CD4-positive, alpha-beta T cell treated with Interleukin-17A for 4 hours (primary cell): Measurements from ENCODE around the gene C10orf95.

Source experiments
- DNase-seq: peaks from one replicate; pipeline ENCODE4 v3.0.0-alpha.2; 2020; ENCODE audit warnings: mixed read lengths

Gene C10orf95

GRCh38 chr10:102433619-102434046 lies 17.7 kb downstream of the C10orf95 start:
- no peak for DNase-seq

DNA sequence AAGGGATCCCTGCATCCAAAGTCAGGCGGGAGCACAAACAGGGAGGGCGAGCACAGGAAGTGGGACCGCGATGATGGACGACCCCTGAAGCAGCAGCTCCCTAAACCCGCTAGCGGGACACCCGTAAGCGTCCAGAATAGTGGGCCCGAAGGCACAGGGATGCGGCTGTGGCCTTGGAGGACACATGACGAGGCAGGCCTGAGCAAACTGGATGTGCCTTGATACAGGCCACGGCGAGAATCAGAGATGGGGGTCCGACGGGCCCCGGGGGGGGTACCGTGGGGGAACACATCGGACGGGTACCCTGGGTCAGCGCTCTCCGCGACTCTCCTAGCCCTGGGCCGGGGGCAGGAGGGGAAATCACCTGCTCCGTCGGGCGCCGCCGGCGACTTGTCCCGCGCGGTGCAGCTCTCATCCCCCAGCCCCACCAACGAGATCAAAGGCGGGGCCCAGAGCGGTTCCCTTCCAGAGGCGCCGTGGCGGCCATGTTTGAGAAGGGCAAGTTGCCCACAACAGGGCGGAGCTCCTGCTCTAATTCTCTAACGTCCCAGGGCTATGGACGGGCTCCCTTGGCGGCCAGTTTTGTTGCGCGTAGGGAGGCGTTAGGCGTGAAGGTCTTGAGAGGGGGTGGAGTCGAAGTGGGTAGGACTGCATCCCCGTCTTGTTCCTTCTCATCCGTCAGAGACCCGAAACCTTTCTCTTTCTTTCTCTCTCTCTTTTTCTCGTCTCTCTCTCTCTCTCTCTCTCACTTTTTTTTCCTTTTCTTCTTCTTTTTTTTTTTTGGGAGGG lies 19.0 kb downstream of the C10orf95 start, which contains the start of gene CUEDC2:
Gene CUEDC2, minus strand, starts transcription at position 413 of the 789 bp plus-strand sequence. CDS start 7,386 bp downstream, outside the sequence.
- DNase-seq, result peak; percentile 96

DNA sequence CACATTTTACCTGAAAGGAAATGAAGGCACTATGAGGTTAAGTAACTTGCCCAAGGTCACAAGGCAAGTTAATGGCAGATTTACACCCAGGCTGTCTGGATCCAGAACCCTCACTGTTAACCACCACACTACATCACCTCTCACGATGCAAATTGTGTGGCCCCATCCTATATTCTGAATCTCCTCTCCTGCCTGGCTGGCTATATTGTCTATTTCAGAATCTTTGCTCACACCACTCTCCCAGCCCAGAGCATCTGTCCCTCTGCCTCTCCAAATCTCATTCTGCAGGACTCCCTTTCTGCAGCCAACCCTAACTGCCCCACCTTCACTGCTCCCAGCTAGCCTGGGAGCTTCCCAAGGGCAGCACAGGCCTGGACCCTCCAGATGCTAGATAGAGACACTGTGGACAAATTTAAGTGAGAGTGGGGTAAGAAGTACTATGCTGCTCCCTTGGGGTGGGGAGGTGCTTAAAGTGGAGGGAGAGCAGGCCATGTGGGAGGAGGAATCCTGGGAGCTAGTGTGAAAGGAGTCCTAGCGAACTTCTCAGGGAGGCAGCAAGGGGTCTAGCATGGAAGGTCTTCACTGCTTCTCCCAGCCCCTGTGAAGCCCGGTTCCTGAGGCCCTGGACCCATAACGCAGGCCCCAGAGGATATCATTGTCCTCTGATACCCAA lies 19.8 kb downstream of the C10orf95 start:
- DNase-seq, result no peak

GRCh38 chr10:102429468-102429867 lies 21.9 kb downstream of the C10orf95 start:
- DNase-seq, result no peak

DNA sequence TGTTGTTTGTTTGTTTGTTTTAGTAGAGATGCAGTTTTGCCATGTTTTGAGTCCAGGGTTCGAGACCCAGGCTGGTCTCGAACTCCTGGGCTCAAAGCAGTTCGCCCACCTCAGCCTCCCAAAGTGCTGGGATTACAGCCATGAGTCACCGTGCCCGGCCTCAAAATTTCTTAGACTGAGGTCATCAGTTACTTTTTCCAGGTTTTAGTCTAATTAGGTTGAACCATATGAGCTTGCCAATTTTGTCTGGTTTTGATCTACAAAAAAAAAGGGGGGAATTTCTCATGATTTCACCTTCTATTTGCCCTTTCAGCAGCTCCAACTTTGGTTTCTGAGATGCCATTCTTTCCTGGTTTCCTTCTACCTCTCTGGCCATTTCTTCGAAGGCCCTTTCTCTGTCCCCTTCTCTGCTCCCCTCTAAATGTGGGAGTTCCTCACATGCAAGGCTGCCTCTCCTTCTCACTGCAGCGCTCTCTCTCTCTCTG lies 24.5 kb downstream of the C10orf95 start:
- no peak for DNase-seq

GRCh38 chr10:102425444-102425843 lies 25.9 kb downstream of the C10orf95 start:
- DNase-seq, result no peak

GRCh38 chr10:102424916-102425315 lies 26.4 kb downstream of the C10orf95 start:
- no peak for DNase-seq

DNA sequence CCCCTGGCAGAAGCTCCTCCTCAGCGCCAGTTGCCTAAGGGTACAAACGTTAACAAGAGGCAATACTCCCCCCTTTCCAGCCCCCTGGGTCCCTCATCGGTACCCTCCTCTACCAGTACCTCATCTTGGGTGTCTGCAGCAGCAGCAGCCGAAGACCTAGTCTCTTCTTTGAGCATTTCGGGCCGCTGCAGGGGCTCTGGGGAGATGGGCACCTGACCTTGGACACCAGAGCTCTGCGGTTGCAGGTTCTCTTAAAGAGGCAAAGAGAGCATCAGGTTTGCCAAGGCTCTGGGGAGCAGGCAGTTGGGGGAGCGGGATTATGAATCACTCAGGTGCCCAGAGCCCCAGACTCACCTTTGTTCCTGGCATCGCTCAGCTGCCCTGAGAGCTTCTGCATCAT lies 27.2 kb downstream of the C10orf95 start:
- DNase-seq, result no peak

- no peak for DNase-seq
Observed at GRCh38 chr10:102423372-102423968, 27.9 kb downstream of the C10orf95 start.

GRCh38 chr10:102422545-102423129 lies 28.7 kb downstream of the C10orf95 start:
- peak; percentile 65 for DNase-seq

GRCh38 chr10:102421757-102422512 lies 29.4 kb downstream of the C10orf95 start:
- DNase-seq, result no peak

DNA sequence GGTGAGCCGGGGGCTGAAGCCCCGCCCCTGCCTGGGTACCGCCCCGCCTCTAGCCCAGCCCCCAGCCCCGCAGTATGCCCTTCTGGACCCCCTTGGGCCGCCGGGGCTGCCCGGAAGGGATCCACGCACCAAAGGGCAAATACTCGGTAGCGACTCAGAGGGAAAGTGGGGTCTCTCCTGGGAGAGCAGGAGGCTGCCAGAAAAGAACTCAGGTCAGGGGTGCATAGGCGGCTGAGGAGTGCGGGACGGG lies 29.9 kb downstream of the C10orf95 start:
- no peak for DNase-seq

- DNase-seq, result peak; percentile 97
Observed at GRCh38 chr10:102420714-102421506, 30.4 kb downstream of the C10orf95 start, which contains the start of gene FBXL15. Gene FBXL15 (plus strand): TSS chr10:102420836. CDS start chr10:102421130, 294 bp downstream.

DNA sequence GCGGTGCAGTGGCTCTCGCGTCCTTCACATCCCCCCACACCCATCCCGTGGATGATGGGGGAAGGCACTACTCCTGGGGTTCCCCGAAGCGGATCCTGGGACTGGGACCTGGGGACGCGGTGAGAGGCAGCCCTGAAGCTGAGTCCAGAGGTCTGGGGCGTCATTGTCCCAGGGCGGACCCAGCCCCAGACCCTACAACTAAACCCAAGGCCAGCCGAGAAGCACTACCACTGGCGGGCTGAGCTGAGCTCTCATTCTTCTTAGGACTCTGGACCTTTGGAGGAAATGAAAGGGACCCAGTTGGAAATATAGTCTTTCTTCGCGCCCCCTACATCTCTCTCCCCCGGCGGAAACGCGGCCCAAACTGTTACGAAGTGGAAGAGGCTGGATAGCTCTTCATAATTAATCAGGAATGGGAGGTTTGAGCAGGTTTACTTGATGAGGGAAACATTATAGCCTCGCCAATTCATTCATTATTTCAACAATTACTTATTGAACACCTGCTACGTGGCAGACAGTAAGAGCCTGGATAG lies 31.1 kb downstream of the C10orf95 start:
- DNase-seq, result no peak

- peak; percentile 77 for DNase-seq
Observed at GRCh38 chr10:102419269-102420180, 31.8 kb downstream of the C10orf95 start.

DNA sequence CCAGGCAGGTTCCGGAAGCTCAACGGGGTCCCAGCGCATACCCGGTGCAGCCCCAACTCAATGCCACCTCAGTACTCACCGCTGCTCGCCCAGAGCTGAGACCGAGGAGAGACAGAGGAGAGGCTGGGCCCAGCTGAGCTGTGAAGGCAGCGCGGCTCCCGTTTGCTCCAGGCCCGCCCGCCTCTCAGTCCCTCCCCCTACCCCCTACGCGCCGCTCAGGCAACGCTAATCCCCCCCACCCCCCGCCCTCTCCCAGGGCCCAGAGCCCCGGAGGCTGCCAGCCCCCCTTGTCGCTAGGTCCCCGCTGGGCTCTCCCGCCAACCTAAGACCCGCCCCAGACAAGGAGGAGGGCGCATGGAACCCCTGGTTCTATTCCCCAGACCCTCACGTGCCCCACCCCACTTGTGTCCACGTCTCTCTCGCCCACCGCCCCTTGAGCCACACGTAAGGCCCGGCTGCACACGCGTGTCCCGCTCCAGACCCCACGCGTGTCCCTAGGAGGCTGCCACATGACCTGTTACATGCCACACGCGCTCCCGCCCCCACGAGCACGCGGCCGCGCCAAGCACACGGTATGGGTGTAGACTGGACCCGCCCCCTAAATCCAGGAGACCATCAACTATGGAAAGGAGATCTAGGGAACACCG lies 32.6 kb downstream of the C10orf95 start, which contains the start of gene PSD:
Gene PSD, minus strand, starts transcription at position 164 of the 647 bp plus-strand sequence. CDS start 1,747 bp downstream, outside the sequence.
- DNase-seq, result no peak

GRCh38 chr10:102416695-102417094 lies 34.6 kb downstream of the C10orf95 start:
- no peak for DNase-seq

DNA sequence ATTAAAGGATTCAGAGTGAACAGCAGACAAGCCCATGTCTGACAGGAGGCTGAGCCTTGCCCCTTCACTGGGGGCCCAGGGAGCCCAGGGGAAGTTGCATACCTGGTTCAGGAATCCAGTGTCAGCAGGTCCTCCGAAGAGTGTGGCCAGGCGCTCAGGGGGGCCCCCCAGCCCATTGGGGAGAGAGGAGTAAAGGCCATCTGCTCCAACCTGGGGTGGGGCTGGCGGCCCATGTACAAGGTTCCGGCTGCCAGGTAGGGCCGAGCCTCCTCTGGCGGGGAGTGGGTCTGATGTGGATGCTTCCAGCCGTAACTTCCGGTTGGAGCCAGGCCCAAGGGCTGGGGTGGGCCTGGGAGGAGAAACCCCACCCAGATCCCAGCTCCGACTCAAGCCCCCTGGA lies 35.1 kb downstream of the C10orf95 start:
- no peak for DNase-seq

DNA sequence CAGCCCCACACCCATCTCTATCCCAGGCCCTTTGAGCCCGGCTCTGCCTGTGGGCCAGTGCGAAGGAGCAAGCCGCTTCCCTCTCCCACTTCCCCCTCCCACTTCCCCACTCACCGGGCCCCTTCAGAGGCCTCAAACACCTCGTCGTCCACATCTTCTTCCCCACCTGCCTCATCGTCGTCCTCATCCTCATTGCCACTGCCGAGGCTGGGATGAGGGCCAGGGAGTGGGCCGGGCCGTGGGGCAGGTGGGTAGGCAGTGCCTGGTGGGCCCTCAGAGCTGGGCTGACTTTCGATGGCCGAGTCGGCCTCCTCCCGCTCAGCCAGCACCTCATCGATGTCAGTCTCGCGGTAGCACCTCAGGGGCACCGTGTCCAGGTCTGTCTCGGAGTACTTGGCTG lies 36.6 kb downstream of the C10orf95 start:
- no peak for DNase-seq
